ENCODE results near the gene ADAMTSL3.

- TF ChIP-seq CTCF (IDR thresholded peaks at IDR 0.05) = no peak
- no peak for TF ChIP-seq POLR2A (IDR thresholded peaks at IDR 0.05)
Observed at GRCh38 chr15:83980637-83981036, 326.7 kb downstream of the ADAMTSL3 start.
